HEK293 (cell line): Measurements from ENCODE around the gene LMBR1.

Source experiments
- CTCF ChIP-seq: fragments of 450-650 bp; formaldehyde crosslinking; IDR thresholded peaks from 2 replicates; pipeline ENCODE4 v1.5.1; 2016; ENCODE audit warnings: missing biosample characterization, missing genetic modification characterization
- FEZF1 ChIP-seq: fragments of 450-650 bp; formaldehyde crosslinking; IDR thresholded peaks from 2 replicates; pipeline ENCODE4 v1.5.1; 2016; ENCODE audit warnings: missing biosample characterization, missing genetic modification characterization
- TRIM28 ChIP-seq: IDR thresholded peaks from 2 replicates; pipeline ENCODE4 v1.6.1; 2011; ENCODE audit warnings: low read length, control low read depth, borderline replicate concordance
- ZBTB26 ChIP-seq: fragments of 450-650 bp; formaldehyde crosslinking; optimal IDR thresholded peaks from 2 replicates; pipeline ENCODE3; 2016; ENCODE audit warnings: missing biosample characterization, mild to moderate bottlenecking, missing genetic modification characterization
- ZBTB48 ChIP-seq: fragments of 450-650 bp; formaldehyde crosslinking; IDR thresholded peaks from 2 replicates; pipeline ENCODE4 v1.5.1; 2016; ENCODE audit warnings: missing biosample characterization, missing genetic modification characterization
- ZNF121 ChIP-seq: fragments of 450-650 bp; formaldehyde crosslinking; IDR thresholded peaks from 2 replicates; pipeline ENCODE4 v1.5.1; 2016; ENCODE audit warnings: missing biosample characterization, missing genetic modification characterization
- ZNF138 ChIP-seq: fragments of 450-650 bp; formaldehyde crosslinking; IDR thresholded peaks from 2 replicates; pipeline ENCODE4 v1.5.1; 2016; ENCODE audit warnings: missing biosample characterization, missing genetic modification characterization, borderline replicate concordance
- ZNF423 ChIP-seq: fragments of 450-650 bp; formaldehyde crosslinking; IDR thresholded peaks from 2 replicates; pipeline ENCODE4 v1.5.1; 2016; ENCODE audit warnings: missing biosample characterization, missing genetic modification characterization
- ZNF501 ChIP-seq: fragments of 450-650 bp; formaldehyde crosslinking; IDR thresholded peaks from 2 replicates; pipeline ENCODE4 v1.5.1; 2016; ENCODE audit warnings: missing biosample characterization, missing genetic modification characterization
- ZNF521 ChIP-seq: fragments of 450-650 bp; formaldehyde crosslinking; IDR thresholded peaks from 2 replicates; pipeline ENCODE4 v1.5.1; 2017; ENCODE audit warnings: missing biosample characterization, mild to moderate bottlenecking, missing genetic modification characterization
- ZNF549 ChIP-seq: fragments of 450-650 bp; IDR thresholded peaks from 2 replicates; pipeline ENCODE4 v1.5.1; 2018; ENCODE audit warnings: missing biosample characterization, missing genetic modification characterization, mild to moderate bottlenecking, inconsistent platforms, moderate library complexity
- ZNF776 ChIP-seq: fragments of 450-650 bp; formaldehyde crosslinking; IDR thresholded peaks from 2 replicates; pipeline ENCODE4 v1.5.0; 2017; ENCODE audit warnings: missing biosample characterization, missing genetic modification characterization, borderline replicate concordance

GRCh38 chr7:156778668-156779067 lies 114.3 kb downstream of the LMBR1 start:
- TF ChIP-seq ZNF521 (tag by site-specific recombination) (no peak), CTCF (tag by site-specific recombination) (no peak), ZBTB48 (tag by site-specific recombination) (no peak), FEZF1 (tag by site-specific recombination) (peak; percentile 75), ZNF138 (no peak), ZNF549 (no peak), ZNF501 (tag by site-specific recombination) (no peak), ZNF121 (no peak), ZNF776 (tag by site-specific recombination) (no peak), TRIM28 (no peak), ZNF423 (tag by site-specific recombination) (no peak), ZBTB26 (no peak)
